C4-2B (cell line): ENCODE data around the gene NES.

Experiments used
- H3K27ac ChIP-seq: fragments of 450-650 bp; 2 replicates; pipeline ENCODE4 v1.5.1; 2017
- ZFX ChIP-seq: fragments of 450-650 bp; IDR thresholded peaks from 2 replicates; pipeline ENCODE4 v1.6.1; 2017
- TF ChIP-seq, protein P1 (sequence below): fragments of 450-650 bp; conservative IDR thresholded peaks from 2 replicates; pipeline ENCODE4 v1.5.1; 2017; ENCODE audit warnings: mild to moderate bottlenecking

The NES gene

GRCh38 chr1:156669794-156670193 is 7.4 kb downstream of the NES start:
- no peak overlapping the region for H3K27ac ChIP-seq
- no peak for TF ChIP-seq ZFX
- TF ChIP-seq, protein P1, sequence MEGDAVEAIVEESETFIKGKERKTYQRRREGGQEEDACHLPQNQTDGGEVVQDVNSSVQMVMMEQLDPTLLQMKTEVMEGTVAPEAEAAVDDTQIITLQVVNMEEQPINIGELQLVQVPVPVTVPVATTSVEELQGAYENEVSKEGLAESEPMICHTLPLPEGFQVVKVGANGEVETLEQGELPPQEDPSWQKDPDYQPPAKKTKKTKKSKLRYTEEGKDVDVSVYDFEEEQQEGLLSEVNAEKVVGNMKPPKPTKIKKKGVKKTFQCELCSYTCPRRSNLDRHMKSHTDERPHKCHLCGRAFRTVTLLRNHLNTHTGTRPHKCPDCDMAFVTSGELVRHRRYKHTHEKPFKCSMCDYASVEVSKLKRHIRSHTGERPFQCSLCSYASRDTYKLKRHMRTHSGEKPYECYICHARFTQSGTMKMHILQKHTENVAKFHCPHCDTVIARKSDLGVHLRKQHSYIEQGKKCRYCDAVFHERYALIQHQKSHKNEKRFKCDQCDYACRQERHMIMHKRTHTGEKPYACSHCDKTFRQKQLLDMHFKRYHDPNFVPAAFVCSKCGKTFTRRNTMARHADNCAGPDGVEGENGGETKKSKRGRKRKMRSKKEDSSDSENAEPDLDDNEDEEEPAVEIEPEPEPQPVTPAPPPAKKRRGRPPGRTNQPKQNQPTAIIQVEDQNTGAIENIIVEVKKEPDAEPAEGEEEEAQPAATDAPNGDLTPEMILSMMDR, result no peak

- TF ChIP-seq, protein P1, result no peak
- TF ChIP-seq ZFX, result no peak
- no peak overlapping the region for H3K27ac ChIP-seq
These were observed 8.2 kb downstream of the NES start for GRCh38 chr1:156668801-156669637.

DNA sequence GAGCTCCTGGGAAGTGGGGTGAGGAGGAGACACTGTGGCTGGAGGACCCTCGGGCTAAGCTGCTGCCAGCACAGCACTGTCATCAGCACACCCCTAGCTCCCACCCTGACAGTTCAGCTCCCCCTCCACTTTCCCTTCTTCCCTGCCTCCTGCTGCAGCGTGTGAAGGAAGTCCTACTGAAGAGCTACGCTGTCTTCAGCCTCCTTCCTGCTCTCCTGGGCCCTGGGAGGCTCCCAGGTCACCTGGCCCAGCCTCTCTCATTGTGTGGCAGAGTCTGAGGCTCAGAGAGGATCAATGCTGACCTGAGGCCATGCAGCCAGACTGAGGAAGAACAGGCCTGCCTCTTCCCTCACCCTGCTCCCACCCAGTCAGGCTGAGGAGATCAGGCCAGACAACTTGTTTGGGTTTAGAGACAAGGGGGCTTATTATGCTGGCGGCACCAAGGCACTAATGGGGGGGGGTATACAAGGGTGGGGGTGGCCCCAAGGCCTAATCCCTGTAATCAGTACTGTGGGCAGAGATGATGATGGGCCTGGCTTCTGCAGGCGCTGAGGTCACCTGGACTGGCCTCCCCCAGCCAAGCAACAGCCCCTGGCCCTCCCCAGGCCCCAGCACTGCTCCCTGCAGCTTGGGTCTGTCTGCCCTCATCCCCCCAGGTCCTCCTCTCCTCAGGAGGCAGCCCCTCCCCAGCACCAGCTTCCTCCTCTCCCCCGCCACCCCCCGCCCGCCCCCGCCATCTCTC is 9.1 kb downstream of the NES start:
- H3K27ac ChIP-seq, result no peak overlapping the region

GRCh38 chr1:156667610-156667967 is 9.6 kb downstream of the NES start:
- TF ChIP-seq, protein P1, result no peak
- TF ChIP-seq ZFX, result no peak
- no peak overlapping the region for H3K27ac ChIP-seq

More for the DNA sequence above, 9.1 kb downstream of the NES start:
- TF ChIP-seq, protein P1, result no peak

DNA sequence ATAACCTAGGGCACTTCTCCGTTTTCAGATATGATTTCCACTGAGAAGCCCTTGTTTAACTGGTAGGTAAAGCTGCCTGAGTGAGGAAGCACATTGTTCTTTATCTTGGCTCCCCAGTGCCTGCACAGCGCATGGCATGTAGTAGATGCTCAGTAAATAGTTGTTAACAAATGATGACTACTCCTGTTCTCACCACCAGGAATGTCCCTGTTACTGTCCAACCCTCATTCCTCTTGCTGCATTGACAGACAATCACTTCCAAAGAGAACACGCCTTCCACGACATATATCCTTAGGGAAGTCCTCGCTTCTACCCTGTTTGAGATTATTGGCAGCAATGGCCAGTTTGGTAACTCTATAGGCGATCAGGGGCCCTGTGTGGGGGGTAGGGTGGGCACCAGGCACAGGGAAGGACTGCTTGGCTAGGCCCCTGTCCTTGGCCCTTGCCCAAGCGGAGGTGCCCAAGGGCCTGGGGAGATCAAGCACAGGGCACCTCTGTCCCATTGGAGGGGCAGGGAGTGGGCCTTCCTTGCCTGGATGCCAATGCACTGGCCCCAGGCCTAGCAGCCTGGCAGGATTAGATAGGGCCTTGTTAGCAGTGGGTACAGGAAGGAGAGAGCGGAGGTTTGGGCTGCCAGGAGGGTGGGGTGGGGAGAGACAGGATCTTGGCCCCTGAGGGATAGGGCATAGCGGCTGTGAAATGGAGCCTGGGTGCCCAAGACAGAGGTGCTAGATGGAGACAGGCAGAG is 10.2 kb downstream of the NES start:
- no peak for TF ChIP-seq ZFX
- TF ChIP-seq, protein P1, result no peak
- H3K27ac ChIP-seq, result no peak overlapping the region

- no peak overlapping the region for H3K27ac ChIP-seq
- TF ChIP-seq, protein P1, result no peak
- no peak for TF ChIP-seq ZFX
These were observed 11.7 kb downstream of the NES start for GRCh38 chr1:156665539-156665938.
